ENCODE data around the gene ZNF467. TPM values are rescaled to one million over a fixed set of nuclear protein-coding genes. Genes with fewer than 3 reads are reported as not detected.

ZNF467 gene
- total RNA-seq, 3 donors from 2014 or later, result 2.4 to 19.5 (median 5.1) TPM

GRCh38 chr7:149806726-149807125 lies 33.3 kb upstream of the ZNF467 start:
- intact Hi-C loops (cut with DNase I, micrococcal nuclease), result no loop called here

GRCh38 chr7:149804106-149804505 lies 30.7 kb upstream of the ZNF467 start:
- no peaks in the 10 kb centered on the region for H3K36me3 ChIP-seq (ENCODE audit: low read depth)
- no peak for ATAC-seq
- intact Hi-C loops (cut with DNase I, micrococcal nuclease), result no loop called here
- TF ChIP-seq CTCF (IDR thresholded peaks at IDR 0.05), result no peak
- H3K4me3 ChIP-seq, result no peak overlapping the region
- no peaks in the 10 kb centered on the region for H3K9me3 ChIP-seq
- no peaks in the 10 kb centered on the region for H3K4me1 ChIP-seq (ENCODE audit: low read depth)
- DNase-seq, result no peak

More at GRCh38 chr7:149806726-149807125, 33.3 kb upstream of the ZNF467 start:
- no peaks in the 10 kb centered on the region for H3K36me3 ChIP-seq (ENCODE audit: low read depth)
- H3K9me3 ChIP-seq, result no peaks in the 10 kb centered on the region
- no peaks in the 10 kb centered on the region for H3K4me1 ChIP-seq (ENCODE audit: low read depth)
- no peak for TF ChIP-seq CTCF (IDR thresholded peaks at IDR 0.05)
- no peak for DNase-seq
- no peak overlapping the region for H3K4me3 ChIP-seq
- no peak for ATAC-seq

GRCh38 chr7:149803551-149804074 lies 30.2 kb upstream of the ZNF467 start:
- ATAC-seq, result no peak
- intact Hi-C loops (cut with DNase I, micrococcal nuclease), result no loop called here
- no peaks in the 10 kb centered on the region for H3K36me3 ChIP-seq (ENCODE audit: low read depth)
- no peak for TF ChIP-seq CTCF (IDR thresholded peaks at IDR 0.05)
- H3K4me3 ChIP-seq, result no peak overlapping the region
- DNase-seq, result no peak
- H3K4me1 ChIP-seq (ENCODE audit: low read depth), result no peaks in the 10 kb centered on the region
- no peaks in the 10 kb centered on the region for H3K9me3 ChIP-seq

- intact Hi-C loops (cut with DNase I, micrococcal nuclease), result no loop called here
- TF ChIP-seq CTCF (IDR thresholded peaks at IDR 0.05), result no peak
- H3K4me1 ChIP-seq (ENCODE audit: low read depth), result no peaks in the 10 kb centered on the region
- H3K4me3 ChIP-seq, result no peak overlapping the region
- DNase-seq (no peak), ATAC-seq (no peak)
- no peaks in the 10 kb centered on the region for H3K9me3 ChIP-seq
- H3K36me3 ChIP-seq (ENCODE audit: low read depth), result no peaks in the 10 kb centered on the region
Observed at GRCh38 chr7:149802966-149803365, 29.6 kb upstream of the ZNF467 start.

GRCh38 chr7:149801816-149802215 lies 28.4 kb upstream of the ZNF467 start:
- no peak for ATAC-seq
- TF ChIP-seq CTCF (IDR thresholded peaks at IDR 0.05), result no peak
- no peaks in the 10 kb centered on the region for H3K9me3 ChIP-seq

More at GRCh38 chr7:149801816-149802215, 28.4 kb upstream of the ZNF467 start:
- DNase-seq, result no peak
- Histone ChIP-seq H3K36me3 (ENCODE audit: low read depth) (no peaks in the 10 kb centered on the region), H3K4me1 (ENCODE audit: low read depth) (no peaks in the 10 kb centered on the region), H3K4me3 (no peak overlapping the region)
- intact Hi-C loops (cut with DNase I, micrococcal nuclease), result no loop called here

All from mucosa of descending colon (tissue), 3 donors.